Astrocyte of the spinal cord (primary cell): ENCODE results near the gene CDH19.

Source experiments
- DNase-seq: peaks from one replicate; pipeline ENCODE4 v3.0.0; 2011; ENCODE audit warnings: low read depth, low spot score
- H3K4me3 ChIP-seq: 2 replicates; pipeline ENCODE4 v1.5.1; 2011; ENCODE audit warnings: low read depth, mild to moderate bottlenecking, low read length, moderate library complexity
- CTCF ChIP-seq: IDR thresholded peaks from 2 replicates; pipeline ENCODE4 v1.5.1; 2012; ENCODE audit warnings: low read depth, mild to moderate bottlenecking, low read length, inconsistent platforms
- in situ Hi-C: cut with HindIII; loops from 2 replicates; pipeline ENCODE4 v1.10.0; 2017; ENCODE audit warnings: low sequenced_read_pairs

Gene CDH19

GRCh38 chr18:66523219-66523991 is 80.5 kb downstream of the CDH19 start:
- no peak for TF ChIP-seq CTCF
- H3K4me3 ChIP-seq, result no peak overlapping the region
- DNase-seq, result no peak
- in situ Hi-C loops, result no loop called here

GRCh38 chr18:66513996-66514395 is 89.9 kb downstream of the CDH19 start:
- H3K4me3 ChIP-seq, result no peak overlapping the region
- TF ChIP-seq CTCF, result no peak
- no peak for DNase-seq
- in situ Hi-C loops, result no loop called here

GRCh38 chr18:66511792-66512191 is 92.1 kb downstream of the CDH19 start:
- no peak overlapping the region for H3K4me3 ChIP-seq
- TF ChIP-seq CTCF, result no peak
- in situ Hi-C loops, result no loop called here
- peak; percentile 38 for DNase-seq

GRCh38 chr18:66511289-66511688 is 92.6 kb downstream of the CDH19 start:
- no peak for DNase-seq
- in situ Hi-C loops, result no loop called here
- no peak for TF ChIP-seq CTCF
- no peak overlapping the region for H3K4me3 ChIP-seq

GRCh38 chr18:66510357-66511045 is 93.4 kb downstream of the CDH19 start:
- no peak overlapping the region for H3K4me3 ChIP-seq
- in situ Hi-C loops, result no loop called here
- no peak for DNase-seq
- TF ChIP-seq CTCF, result no peak

- in situ Hi-C loops, result no loop called here
- TF ChIP-seq CTCF, result no peak
- no peak overlapping the region for H3K4me3 ChIP-seq
- DNase-seq, result no peak
These were observed 95.0 kb downstream of the CDH19 start for GRCh38 chr18:66508937-66509336.
